Sigmoid colon (tissue), 7 donors: ENCODE data around the gene CRIP3. TPM values are rescaled to one million over a fixed set of nuclear protein-coding genes. Genes with fewer than 3 reads are reported as not detected.

Experiments
- DNase-seq: peaks from one replicate; pipeline ENCODE4 v3.0.0-alpha.2; 2019
- H3K27ac ChIP-seq, 4 donors: fragments of 200-600 bp; sonication (generic); one replicate each; pipeline ENCODE4 v1.5.1; 2016 to 2019; ENCODE audit warnings: mild to moderate bottlenecking in 1 of 4
- H3K27me3 ChIP-seq, 3 donors: fragments of 200-600 bp; sonication (generic); one replicate each; pipeline ENCODE4 v1.5.1; 2019; ENCODE audit warnings: mild to moderate bottlenecking in 1 of 3
- H3K36me3 ChIP-seq, 4 donors: fragments of 200-600 bp; sonication (generic); one replicate each; pipeline ENCODE4 v1.5.1; 2016 to 2019
- H3K4me1 ChIP-seq, 4 donors: fragments of 200-600 bp; sonication (generic); one replicate each; pipeline ENCODE4 v1.5.1; 2017 to 2019
- H3K4me3 ChIP-seq, 4 donors: fragments of 200-600 bp; sonication (generic); one replicate each; pipeline ENCODE4 v1.5.1; 2017 to 2019; ENCODE audit warnings: mild to moderate bottlenecking in 2 of 4, moderate library complexity in 1 of 4
- H3K9me3 ChIP-seq, 4 donors: fragments of 200-600 bp in 3 of 4; sonication (generic) in 3 of 4; one replicate each; pipeline versions ENCODE4 v1.5.1 to v1.6.1; 2013 to 2019
- CTCF ChIP-seq, 4 experiments: fragments of 450-650 bp in 3 of 4; fragments of 200-600 bp in 1 of 4; IDR thresholded peaks; one replicate each; pipeline ENCODE4 v1.5.1; 2016 to 2019; ENCODE audit warnings: antibody characterized with exemption in 4 of 4, mild to moderate bottlenecking in 3 of 4, moderate library complexity in 2 of 4
- EP300 ChIP-seq, 4 donors: sonication (generic); formaldehyde crosslinking; IDR thresholded peaks; one replicate each; pipeline ENCODE4 v1.6.1; 2017; ENCODE audit warnings: antibody characterized with exemption in 4 of 4
- POLR2A ChIP-seq, 2 donors: fragments of 450-650 bp; IDR thresholded peaks; one replicate each; pipeline ENCODE4 v1.6.1; 2016; ENCODE audit warnings: antibody characterized with exemption in 2 of 2, mild to moderate bottlenecking in 2 of 2, moderate library complexity in 2 of 2
- POLR2AphosphoS5 ChIP-seq, 4 donors: sonication (generic); formaldehyde crosslinking; IDR thresholded peaks; one replicate each; pipeline ENCODE4 v1.6.1; 2017; ENCODE audit warnings: antibody characterized with exemption in 4 of 4
- WGBS, 2 donors: extraction: QIAGEN DNeasy Blood & Tissue Kit; methylation state at CpG; one replicate each; pipeline ENCODE4 v1.1.7; 2013; 5-methylcytosine and 5-hydroxymethylcytosine counted together
- intact Hi-C: fragments of 100-400 bp; cut with DNase I; formaldehyde crosslinking; loops from one replicate; pipeline ENCODE4 v1.15.1; 2023
- polyA plus RNA-seq, 3 donors: library from polyadenylated mRNA; stranded (reverse); fragments of 200-250 nt; gene quantifications; one replicate each; pipeline ENCODE4 v1.2.3, GENCODE V29; 2013
- total RNA-seq, 4 donors: library from RNA; depleted of rRNA; stranded (reverse); fragments of >200 nt; gene quantifications; one replicate each; pipeline ENCODE4 v1.1.0, GENCODE V29; 2016
- donor health status: healthy with polysubstance abuse.
- donor health status: Bipolar disorder and iron deficiency.
- donor health status: healthy.

CRIP3 gene
- total and polyA plus RNA-seq, 7 donors, result 5.2 TPM; not detected in 6

- Histone ChIP-seq H3K4me1 (no peaks in the 10 kb centered on the region), H3K27me3 (no peaks in the 10 kb centered on the region), H3K27ac (no peak overlapping the region), H3K4me3 (no peak overlapping the region), H3K9me3 (no peaks in the 10 kb centered on the region), H3K36me3 (no peaks in the 10 kb centered on the region)
- no peak for DNase-seq
- WGBS, 2 donors, result 90 to 95% methylated on average over 5 of the region's 5 CpGs
- intact Hi-C loops, result no loop called here
- no peak for TF ChIP-seq CTCF (IDR thresholded peaks at IDR 0.05)
- TF ChIP-seq EP300 (IDR thresholded peaks at IDR 0.05), result no peak
- no peak for TF ChIP-seq POLR2A (IDR thresholded peaks at IDR 0.05)
- TF ChIP-seq POLR2AphosphoS5 (IDR thresholded peaks at IDR 0.05), result no peak
These were observed 15.8 kb downstream of the CRIP3 start for GRCh38 chr6:43292763-43293318.

- H3K4me3 ChIP-seq, result no peak overlapping the region
- H3K27ac ChIP-seq, result no peak overlapping the region
- WGBS, 2 donors, result 96 to 97% methylated on average over 6 of the region's 6 CpGs
- no peak for DNase-seq
- no peaks in the 10 kb centered on the region for H3K27me3 ChIP-seq
- no peak for TF ChIP-seq EP300 (IDR thresholded peaks at IDR 0.05)
- no peak for TF ChIP-seq CTCF (IDR thresholded peaks at IDR 0.05)
- no peak for TF ChIP-seq POLR2A (IDR thresholded peaks at IDR 0.05)
- TF ChIP-seq POLR2AphosphoS5 (IDR thresholded peaks at IDR 0.05), result no peak
- no peaks in the 10 kb centered on the region for H3K36me3 ChIP-seq
- intact Hi-C loops, result no loop called here
- no peaks in the 10 kb centered on the region for H3K4me1 ChIP-seq
- H3K9me3 ChIP-seq, result no peaks in the 10 kb centered on the region
These were observed 16.3 kb downstream of the CRIP3 start for GRCh38 chr6:43292341-43292740.

GRCh38 chr6:43291708-43292107 lies 16.9 kb downstream of the CRIP3 start:
- no peaks in the 10 kb centered on the region for H3K27me3 ChIP-seq
- H3K4me3 ChIP-seq, result no peak overlapping the region
- WGBS, 2 donors, result 47 to 75% methylated on average over 2 of the region's 2 CpGs
- no peaks in the 10 kb centered on the region for H3K9me3 ChIP-seq
- H3K4me1 ChIP-seq, result no peaks in the 10 kb centered on the region
- DNase-seq, result no peak
- H3K27ac ChIP-seq, result no peak overlapping the region
- intact Hi-C loops, result no loop called here
- H3K36me3 ChIP-seq, result no peaks in the 10 kb centered on the region
- TF ChIP-seq POLR2A (IDR thresholded peaks at IDR 0.05), result no peak
- no peak for TF ChIP-seq POLR2AphosphoS5 (IDR thresholded peaks at IDR 0.05)
- TF ChIP-seq EP300 (IDR thresholded peaks at IDR 0.05), result no peak
- TF ChIP-seq CTCF (IDR thresholded peaks at IDR 0.05), result no peak

- H3K4me1 ChIP-seq, result no peaks in the 10 kb centered on the region
- no peak overlapping the region for H3K4me3 ChIP-seq
- no peaks in the 10 kb centered on the region for H3K9me3 ChIP-seq
- intact Hi-C loops, result no loop called here
- DNase-seq, result no peak
- no peak overlapping the region for H3K27ac ChIP-seq
- TF ChIP-seq EP300 (IDR thresholded peaks at IDR 0.05) (no peak), POLR2A (IDR thresholded peaks at IDR 0.05) (no peak), POLR2AphosphoS5 (IDR thresholded peaks at IDR 0.05) (no peak), CTCF (IDR thresholded peaks at IDR 0.05) (no peak)
- peaks cover 0 to 5% (median under 1%) of the 10 kb centered on the region in 3 donors for H3K27me3 ChIP-seq
- no peaks in the 10 kb centered on the region for H3K36me3 ChIP-seq
- WGBS, 2 donors, result 41 to 76% methylated on average over 6 of the region's 6 CpGs
These were observed 17.7 kb downstream of the CRIP3 start for GRCh38 chr6:43290905-43291355.
